Astrocyte of the spinal cord (primary cell): ENCODE data around the gene LPP.

Experiments
- DNase-seq: peaks from one replicate; pipeline ENCODE4 v3.0.0; 2011; ENCODE audit warnings: low read depth, low spot score
- H3K4me3 ChIP-seq: 2 replicates; pipeline ENCODE4 v1.5.1; 2011; ENCODE audit warnings: low read depth, mild to moderate bottlenecking, low read length, moderate library complexity
- in situ Hi-C: cut with HindIII; loops from 2 replicates; pipeline ENCODE4 v1.10.0; 2017; ENCODE audit warnings: low sequenced_read_pairs
- TF ChIP-seq, protein P1 (sequence below): IDR thresholded peaks from 2 replicates; pipeline ENCODE4 v1.5.1; 2012; ENCODE audit warnings: low read depth, mild to moderate bottlenecking, low read length, inconsistent platforms

Gene LPP

DNA sequence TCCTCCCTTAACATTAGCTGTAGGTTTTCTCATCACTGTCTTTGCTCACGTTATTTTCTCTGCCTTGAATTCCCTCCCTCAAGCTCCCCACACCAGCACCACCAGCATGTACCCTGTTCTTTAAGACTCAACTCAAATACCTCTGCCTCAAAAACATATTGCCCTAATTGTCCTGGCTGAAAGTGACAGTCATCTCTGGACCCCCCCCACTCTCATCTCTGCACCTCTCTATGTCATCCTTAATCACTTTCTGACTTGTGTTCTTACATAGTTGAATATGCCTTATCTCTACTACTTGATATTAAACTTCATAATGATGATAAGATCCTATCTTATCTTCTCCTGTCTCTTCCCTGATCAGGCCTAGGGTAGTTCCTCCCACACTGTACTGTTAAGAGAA is 672.6 kb downstream of the LPP start:
- H3K4me3 ChIP-seq: no peak overlapping the region
- in situ Hi-C loops: no loop called here
- TF ChIP-seq, protein P1, sequence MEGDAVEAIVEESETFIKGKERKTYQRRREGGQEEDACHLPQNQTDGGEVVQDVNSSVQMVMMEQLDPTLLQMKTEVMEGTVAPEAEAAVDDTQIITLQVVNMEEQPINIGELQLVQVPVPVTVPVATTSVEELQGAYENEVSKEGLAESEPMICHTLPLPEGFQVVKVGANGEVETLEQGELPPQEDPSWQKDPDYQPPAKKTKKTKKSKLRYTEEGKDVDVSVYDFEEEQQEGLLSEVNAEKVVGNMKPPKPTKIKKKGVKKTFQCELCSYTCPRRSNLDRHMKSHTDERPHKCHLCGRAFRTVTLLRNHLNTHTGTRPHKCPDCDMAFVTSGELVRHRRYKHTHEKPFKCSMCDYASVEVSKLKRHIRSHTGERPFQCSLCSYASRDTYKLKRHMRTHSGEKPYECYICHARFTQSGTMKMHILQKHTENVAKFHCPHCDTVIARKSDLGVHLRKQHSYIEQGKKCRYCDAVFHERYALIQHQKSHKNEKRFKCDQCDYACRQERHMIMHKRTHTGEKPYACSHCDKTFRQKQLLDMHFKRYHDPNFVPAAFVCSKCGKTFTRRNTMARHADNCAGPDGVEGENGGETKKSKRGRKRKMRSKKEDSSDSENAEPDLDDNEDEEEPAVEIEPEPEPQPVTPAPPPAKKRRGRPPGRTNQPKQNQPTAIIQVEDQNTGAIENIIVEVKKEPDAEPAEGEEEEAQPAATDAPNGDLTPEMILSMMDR: no peak
- DNase-seq: no peak

GRCh38 chr3:188827103-188827502 is 673.1 kb downstream of the LPP start:
- in situ Hi-C loops: no loop called here
- DNase-seq: no peak
- TF ChIP-seq, protein P1: no peak
- H3K4me3 ChIP-seq: no peak overlapping the region

- no peak overlapping the region for H3K4me3 ChIP-seq
- in situ Hi-C loops: no loop called here
- peak; percentile 17 for DNase-seq
- TF ChIP-seq, protein P1: no peak
Observed at GRCh38 chr3:188827576-188827975, 673.6 kb downstream of the LPP start.

DNA sequence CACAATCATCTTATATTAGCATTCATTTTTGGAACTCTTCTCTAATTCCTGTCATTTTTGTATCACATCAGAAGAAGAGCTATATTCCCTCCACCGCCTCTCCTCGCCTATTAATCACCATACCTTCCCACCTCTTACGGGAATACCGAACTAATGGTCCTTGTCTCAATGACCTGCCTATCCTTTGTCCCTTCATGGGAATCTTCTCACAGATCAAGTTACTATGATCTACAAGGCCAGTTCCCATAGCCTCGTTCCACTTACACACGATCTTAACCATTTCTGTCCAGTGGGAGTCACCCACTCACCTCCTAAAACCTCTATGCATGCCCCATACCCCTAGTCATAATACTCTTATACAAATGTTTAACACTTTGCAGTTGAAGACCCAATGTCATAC is 675.2 kb downstream of the LPP start:
- in situ Hi-C loops: no loop called here
- no peak overlapping the region for H3K4me3 ChIP-seq
- no peak for DNase-seq
- TF ChIP-seq, protein P1: no peak

DNA sequence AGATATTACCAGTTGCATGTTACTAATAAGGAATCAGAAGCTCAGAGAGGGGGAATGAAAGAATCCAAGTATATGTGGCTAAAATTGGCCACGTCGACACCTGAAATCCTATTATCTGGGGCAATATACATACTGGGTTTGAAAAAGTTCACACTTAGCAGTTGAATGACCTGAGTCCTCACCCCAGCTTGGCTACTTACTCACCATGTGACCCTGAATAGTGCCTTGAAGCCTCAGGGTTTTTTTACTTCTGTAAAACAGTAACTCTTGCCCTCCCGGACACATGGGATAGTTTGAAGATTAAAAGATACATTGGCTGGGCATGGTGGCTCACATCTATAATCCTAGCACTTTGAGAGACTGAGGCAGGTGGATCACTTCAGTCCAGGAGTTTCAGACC is 675.6 kb downstream of the LPP start:
- no peak overlapping the region for H3K4me3 ChIP-seq
- no peak for DNase-seq
- in situ Hi-C loops: no loop called here
- TF ChIP-seq, protein P1: no peak

GRCh38 chr3:188830893-188831292 is 676.9 kb downstream of the LPP start:
- TF ChIP-seq, protein P1: peak; percentile 36
- in situ Hi-C loops: no loop called here
- H3K4me3 ChIP-seq: no peak overlapping the region
- DNase-seq: no peak

GRCh38 chr3:188832146-188832545 is 678.2 kb downstream of the LPP start:
- TF ChIP-seq, protein P1: no peak
- H3K4me3 ChIP-seq: no peak overlapping the region
- DNase-seq: no peak
- in situ Hi-C loops: no loop called here
